HG03196 (cell line): ENCODE results near the gene KNSTRN.

Source experiments
- ATAC-seq: cut with Tn5 transposase; IDR thresholded peaks from one replicate; pipeline ENCODE4 v1.9.1; 2021; ENCODE audit not compliant: unreplicated experiment

The KNSTRN gene

GRCh38 chr15:40428185-40428584 is 45.7 kb downstream of the KNSTRN start:
- no peak for ATAC-seq

GRCh38 chr15:40429068-40429710 is 46.7 kb downstream of the KNSTRN start:
- no peak for ATAC-seq

DNA sequence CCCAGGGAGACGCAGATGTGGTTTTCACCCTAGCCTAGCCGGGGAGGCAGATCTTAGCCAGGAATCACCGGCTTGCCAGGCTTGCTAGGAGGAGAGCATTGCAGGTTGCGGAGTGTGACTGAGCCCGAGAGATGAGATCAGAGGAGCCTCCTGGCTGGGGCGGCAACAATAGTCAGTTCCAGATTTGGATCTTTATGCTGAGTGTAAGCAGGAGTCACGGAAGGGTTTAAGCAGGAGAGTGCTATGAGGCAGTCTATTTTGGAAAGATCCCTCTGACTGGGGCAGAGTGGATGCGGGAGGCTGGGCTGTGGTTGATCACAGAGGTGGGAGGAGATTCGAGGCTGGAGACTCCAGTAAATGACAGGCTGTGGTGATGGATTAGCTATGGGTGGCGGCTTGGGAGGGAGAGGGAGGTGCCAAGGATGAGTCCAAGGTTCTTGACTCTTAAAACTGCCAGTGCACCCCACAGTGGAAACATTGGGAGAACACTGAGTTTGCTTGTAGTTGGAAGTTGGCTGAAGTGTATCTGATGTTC is 47.8 kb downstream of the KNSTRN start:
- no peak for ATAC-seq

DNA sequence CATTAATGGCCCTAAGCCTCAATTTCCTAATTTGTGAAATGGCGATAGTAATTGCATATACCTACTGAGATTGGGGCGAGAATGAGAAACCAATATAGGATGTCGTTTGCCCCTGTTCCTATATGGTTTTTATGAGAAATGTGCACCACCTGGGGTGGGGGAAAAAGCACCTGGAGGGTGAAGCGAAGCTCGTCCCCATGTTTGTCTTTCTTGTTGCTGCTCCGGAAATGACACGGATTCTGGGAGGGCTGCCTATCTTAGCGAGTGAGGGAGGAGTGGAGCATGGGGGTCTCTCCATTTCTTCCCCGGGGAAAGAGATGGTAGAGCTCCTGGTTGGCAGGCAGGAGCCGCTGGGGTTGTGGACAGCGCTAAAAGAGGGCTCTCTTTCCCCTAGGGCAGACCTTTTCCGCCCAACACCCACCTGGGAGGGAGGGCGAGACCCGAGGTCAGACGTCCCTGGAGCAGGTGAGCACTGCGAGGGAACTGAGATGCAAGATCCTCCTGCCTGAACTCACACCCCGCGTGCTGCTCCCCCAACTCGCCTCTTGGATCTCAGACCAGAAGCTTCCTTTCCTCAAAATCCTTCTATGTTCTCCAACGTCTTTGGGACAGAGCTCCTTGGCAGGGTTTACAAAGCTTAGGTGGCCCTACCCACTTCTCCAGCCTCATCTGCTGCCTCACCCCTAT is 52.6 kb downstream of the KNSTRN start:
- ATAC-seq = no peak

DNA sequence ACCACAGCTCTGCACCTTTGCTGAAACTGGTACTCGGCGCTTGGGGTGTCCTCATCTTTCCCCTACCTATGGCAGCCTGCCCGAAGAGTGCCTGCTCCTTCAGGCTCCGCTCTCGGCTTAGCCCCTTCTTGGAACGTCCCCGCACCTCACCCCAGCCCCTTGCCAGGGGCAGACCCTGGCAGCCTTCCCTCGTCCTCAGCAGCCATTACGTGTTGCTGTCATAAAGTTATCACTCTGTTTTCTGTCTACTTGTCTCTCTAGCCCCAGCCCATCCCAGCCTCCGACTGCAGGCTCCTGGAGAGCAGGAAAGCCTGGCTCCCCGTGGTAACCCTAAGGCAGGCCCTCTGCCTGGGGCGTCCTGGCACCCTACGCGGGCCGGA is 53.2 kb downstream of the KNSTRN start:
- ATAC-seq = no peak

DNA sequence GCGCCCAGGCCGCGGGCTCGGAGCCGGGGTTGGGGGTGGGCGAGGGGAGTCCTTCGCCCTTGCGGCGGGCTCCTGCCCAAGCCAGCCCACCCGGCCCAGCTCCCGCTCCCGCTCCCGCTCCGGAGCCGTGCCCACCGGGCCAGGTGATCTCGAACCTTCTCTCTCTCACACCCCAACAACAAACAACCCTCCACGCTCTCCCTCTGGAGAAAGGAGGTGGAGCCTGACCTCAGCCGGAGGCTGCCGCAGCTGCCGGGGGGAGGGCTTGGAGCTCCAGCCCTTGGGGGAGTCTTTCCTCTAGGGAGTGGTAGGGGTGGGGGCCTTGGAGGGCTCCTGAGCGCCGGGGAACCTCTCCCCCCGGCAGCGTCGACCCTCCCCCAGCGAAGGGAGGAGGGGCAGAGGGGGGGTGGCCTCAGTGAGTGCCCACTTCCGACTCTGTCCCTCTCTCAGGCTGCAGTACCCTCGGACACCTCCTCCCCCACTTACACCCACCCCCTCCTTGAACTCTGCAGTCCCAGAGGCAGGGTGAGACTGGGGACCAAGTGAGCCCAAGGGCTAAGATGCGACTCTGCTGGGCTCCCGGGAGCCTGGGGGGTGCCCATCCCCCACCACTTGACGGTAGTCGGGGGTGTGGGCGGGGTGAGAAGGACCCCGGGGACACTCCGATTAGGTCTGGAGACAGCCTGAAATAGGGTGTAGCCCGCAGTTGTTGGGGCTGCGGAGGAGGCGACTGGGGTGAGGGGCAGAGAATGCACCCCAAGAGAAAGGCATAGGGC is 53.8 kb downstream of the KNSTRN start:
- ATAC-seq = no peak

- no peak for ATAC-seq
These were observed 54.6 kb downstream of the KNSTRN start for GRCh38 chr15:40436892-40437751.

DNA sequence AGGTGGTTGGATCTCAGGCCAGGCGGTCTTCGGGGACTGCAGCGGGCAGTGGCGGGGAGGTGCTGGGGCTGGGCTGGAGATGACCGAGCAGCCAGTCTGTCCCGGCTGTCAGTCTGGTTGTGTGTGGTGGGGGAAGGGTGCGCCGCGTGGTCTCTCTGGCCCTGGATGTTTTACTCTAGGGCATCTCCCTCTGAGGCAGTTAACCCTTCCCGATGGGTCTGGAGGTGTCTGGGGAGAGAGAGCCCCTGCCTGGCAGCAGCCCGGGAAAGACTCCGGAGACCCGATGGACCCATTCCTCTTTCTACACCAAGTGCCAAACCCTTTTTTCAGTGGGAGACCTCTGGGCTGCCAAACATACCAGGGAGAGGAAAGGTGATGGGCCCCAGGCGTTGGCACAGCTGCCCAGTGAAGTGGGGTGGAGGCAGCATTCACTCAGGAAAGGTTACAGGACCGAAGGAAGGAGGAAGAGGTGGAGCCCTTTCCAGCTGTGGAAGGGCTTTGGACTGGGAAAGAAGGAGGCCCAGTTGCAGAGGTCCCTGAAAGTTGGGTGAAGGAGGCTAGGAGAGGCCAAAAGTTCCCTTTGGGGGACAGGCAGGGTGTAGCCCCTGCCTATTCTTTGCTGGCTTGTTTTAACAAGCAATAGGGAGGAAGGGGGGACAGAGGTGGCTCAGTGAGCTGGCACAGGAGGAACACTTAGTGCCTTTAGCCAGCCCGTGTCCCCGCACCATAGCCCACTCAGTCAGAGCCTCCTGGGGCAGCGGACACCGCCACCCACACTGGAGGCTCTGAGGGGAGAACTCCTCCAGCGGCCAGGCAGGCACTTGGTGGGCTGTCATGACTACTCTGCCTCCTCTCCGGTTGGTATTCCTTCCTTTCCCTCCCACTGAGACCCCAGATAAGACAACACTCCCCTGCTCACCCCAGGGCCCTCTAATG is 55.5 kb downstream of the KNSTRN start:
- ATAC-seq = no peak

- no peak for ATAC-seq
These were observed 56.2 kb downstream of the KNSTRN start for GRCh38 chr15:40438712-40439111.

DNA sequence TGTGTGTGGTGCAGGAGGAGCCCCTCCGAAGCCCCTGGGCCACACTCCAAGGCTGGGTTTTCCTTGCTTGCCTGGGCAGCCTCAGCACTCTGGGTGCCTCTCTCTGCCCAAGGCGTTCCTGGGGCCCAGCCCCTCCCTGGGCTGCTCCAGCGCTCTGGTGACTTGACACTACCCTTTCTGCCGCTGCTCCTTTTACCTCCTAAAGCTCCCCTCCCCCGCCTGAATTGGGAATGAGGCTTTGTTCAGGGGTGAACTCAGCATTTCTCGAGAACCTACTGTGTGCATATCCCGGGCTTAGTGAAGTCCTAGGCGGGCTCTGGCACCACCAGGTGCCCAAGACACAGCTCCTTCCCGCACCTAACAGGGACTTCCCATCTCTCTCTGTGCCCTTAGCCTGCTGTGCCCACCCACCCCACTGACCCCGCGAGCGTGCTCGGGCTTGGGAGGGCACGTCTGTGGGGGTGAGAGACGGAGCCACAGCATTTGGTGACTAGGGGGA is 57.0 kb downstream of the KNSTRN start:
- ATAC-seq = no peak

DNA sequence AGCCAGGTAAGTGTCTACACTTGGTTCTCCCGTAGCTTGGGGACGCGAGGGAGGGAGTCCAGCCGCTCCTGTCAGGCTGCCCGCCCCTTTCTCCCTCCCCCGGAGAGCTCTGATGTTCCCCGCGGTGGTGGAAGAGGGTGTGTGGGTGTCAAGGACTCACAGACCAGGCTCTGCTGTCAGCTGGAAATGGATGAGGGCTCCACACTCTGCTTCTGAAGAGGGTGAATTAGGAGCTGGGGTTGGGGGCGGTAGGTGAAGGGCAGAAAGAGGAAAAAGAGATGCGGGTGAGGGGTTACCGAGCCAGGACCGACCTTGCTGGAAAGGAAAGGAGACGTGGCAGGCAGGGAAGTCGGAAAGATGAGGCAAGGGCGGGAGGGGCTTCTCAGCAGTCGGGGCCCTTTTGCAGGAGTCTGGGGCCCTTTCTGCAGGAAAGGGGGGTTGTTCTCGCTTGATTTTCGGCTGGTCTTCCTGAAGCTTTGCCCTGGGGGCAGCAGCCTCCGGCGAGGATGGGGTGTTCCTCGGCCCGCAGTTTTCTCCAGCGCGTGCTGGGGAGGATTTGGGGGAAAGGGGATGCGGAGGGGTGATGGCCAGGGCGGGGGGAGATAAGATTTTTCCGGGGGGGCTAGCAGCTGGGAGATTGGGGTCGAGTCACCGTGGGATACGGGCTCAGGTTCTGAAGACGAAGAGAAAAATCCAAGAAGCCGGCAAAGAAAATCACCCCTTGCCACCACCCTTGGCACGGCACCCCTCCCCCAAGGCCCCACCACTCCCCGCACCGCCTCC is 57.6 kb downstream of the KNSTRN start:
- ATAC-seq = no peak

- peak; percentile 82 for ATAC-seq
These were observed 58.4 kb downstream of the KNSTRN start, which contains the start of gene BAHD1 for GRCh38 chr15:40440743-40441564. BAHD1 (plus strand) TSS chr15:40440953; CDS start chr15:40458465, 17,512 bp downstream.

DNA sequence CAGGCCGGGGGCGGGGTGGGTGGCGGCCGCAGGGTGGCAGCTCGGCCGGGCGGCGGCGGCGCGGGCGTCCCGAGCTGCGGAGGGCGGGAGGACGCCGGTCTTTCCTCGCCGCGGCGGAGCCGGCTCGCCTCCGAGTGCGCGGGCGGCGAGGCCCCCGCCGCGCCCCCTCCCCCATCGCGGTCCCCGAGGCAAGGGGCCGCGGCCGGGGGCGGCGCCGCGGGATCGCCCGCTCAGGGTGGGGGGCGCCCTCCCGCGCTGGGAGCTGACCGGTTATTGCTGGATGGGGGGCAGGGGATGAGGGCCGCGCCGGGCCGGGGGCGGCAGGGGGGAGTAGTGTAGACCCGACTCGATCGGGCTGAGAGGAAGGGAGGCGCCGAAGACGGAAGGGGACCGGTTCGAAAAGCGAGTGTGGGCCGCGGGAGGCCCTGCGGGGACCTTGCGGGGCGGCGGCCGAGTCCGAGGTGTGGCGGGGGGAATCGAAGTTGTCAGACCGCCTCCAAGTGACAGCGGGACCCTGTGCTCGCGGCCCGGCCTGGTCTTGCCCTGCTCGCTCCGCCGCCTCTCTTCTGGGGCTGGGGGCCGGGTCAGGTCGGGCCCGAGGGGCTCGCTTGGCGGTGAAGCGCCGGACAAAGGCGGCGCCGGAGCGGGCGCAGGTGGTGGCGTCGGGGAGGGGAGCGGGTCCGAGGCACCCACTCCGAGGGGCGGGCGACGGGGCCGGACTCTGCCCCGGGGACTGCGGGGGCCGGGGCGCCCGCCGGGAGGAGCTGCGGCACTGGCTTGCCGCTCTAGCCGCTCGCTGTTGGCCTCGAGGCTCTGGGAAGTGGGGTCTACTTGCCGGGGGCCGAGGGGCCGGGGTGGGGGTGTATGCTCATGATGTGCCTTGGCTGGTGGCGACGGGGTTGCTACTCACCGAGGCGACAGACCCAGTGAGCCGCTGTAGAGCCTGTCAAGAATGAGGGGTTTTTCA is 59.3 kb downstream of the KNSTRN start:
- ATAC-seq = no peak

- ATAC-seq = no peak
These were observed 60.7 kb downstream of the KNSTRN start for GRCh38 chr15:40443255-40443654.

GRCh38 chr15:40443846-40444245 is 61.3 kb downstream of the KNSTRN start:
- ATAC-seq = no peak
